Muscle layer of duodenum (tissue), 2 donors: ENCODE measurements around the gene NKX1-2.

ENCODE experiments used
- H3K27ac ChIP-seq: one replicate; pipeline ENCODE4 v1.7.0; 2013; ENCODE audit warnings: mild to moderate bottlenecking, low read length
- H3K27me3 ChIP-seq: one replicate; pipeline ENCODE4 v1.7.0; 2013; ENCODE audit warnings: low read depth, mild to moderate bottlenecking, control low read depth, low read length
- H3K36me3 ChIP-seq, 2 donors: one replicate each; pipeline ENCODE4 v1.7.0; 2013; ENCODE audit warnings: low read length in 2 of 2, control low read depth in 1 of 2, mild to moderate bottlenecking in 1 of 2; ENCODE audit not compliant: insufficient read depth in 2 of 2, control insufficient read depth in 1 of 2
- H3K4me1 ChIP-seq, 2 donors: one replicate each; pipeline ENCODE4 v1.7.0; 2013; ENCODE audit warnings: low read length in 2 of 2, mild to moderate bottlenecking in 2 of 2, control low read depth in 1 of 2, moderate library complexity in 1 of 2; ENCODE audit not compliant: insufficient read depth in 2 of 2, control insufficient read depth in 1 of 2
- H3K4me3 ChIP-seq, 2 donors: one replicate each; pipeline ENCODE4 v1.7.0; 2013; ENCODE audit warnings: low read length in 2 of 2, low read depth in 1 of 2, mild to moderate bottlenecking in 1 of 2
- H3K9me3 ChIP-seq, 2 donors: one replicate each; pipeline ENCODE4 v1.7.0; 2013; ENCODE audit warnings: low read length in 2 of 2, control low read depth in 1 of 2, mild to moderate bottlenecking in 1 of 2; ENCODE audit not compliant: control insufficient read depth in 1 of 2
- donor health status: healthy.

NKX1-2 gene

DNA sequence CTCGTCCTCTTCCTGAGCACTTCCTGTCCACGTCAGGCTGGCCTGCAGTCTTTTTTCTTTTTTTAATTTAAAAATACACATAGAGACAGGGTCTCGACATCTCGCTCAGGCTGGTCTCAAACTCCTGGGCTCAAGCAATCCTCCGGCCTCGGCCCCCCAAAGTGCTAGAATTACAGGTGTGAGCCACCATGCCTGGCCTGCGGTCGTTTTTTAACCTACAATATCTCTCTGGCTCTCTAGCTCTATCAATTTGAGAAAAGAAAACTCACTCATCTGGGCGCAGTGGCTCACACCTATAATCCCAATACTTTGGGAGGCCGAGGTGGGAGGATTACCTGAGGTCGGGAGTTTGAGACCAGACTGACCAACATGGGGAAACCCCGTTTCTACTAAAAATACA is 27.1 kb downstream of the NKX1-2 start:
- Histone ChIP-seq H3K9me3 (no peaks in the 10 kb centered on the region), H3K4me1 (peaks cover 0 to 6% of the 10 kb centered on the region in 2 donors), H3K27me3 (no peaks in the 10 kb centered on the region), H3K4me3 (no peak overlapping the region), H3K27ac (no peak overlapping the region), H3K36me3 (no peaks in the 10 kb centered on the region)

DNA sequence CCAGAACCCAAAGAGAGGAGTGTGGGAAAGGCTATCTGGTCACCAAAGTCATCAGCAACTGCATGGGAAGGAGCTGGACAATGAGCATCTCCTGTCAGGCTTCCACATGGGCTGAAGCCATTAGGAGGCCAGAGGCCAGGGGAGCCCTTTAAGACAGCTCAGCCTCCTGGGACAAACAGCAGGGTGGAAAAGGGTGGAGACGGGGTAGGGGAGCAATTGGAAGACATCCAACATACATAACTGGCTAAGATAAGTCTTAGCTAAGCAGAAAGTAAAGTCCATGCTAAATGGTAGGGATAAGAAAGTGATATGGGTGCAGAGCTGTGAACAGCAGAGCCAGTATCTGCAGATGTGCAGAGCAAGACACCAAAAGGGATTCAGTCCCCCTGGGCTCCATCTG is 29.6 kb downstream of the NKX1-2 start:
- Histone ChIP-seq H3K4me1 (peaks cover 0 to 23% of the 10 kb centered on the region in 2 donors), H3K4me3 (no peak overlapping the region), H3K27ac (peak overlapping the region; percentile 16), H3K27me3 (no peaks in the 10 kb centered on the region), H3K9me3 (no peaks in the 10 kb centered on the region), H3K36me3 (no peaks in the 10 kb centered on the region)

DNA sequence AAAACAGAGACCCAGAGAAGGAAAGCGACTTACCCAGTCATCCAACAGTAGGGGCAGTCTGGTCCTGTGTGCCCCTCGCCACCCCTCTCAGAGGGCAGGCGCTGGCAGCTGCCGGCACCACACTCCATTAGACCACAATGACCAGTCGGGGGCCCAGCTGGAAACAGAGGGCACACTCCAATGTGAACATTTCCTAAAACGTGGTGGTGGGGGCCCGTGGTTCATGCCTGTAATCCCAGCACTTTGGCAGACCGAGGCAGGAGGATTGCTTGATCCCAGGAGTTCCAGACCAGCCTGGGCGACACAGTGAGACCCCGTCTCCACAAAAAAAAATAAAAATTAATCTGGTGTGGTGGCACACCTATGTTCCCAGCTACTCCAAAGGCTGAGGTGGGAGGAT is 30.2 kb downstream of the NKX1-2 start:
- Histone ChIP-seq H3K4me3 (peak overlapping the region in 1 of 2 donors; percentile 39), H3K27ac (no peak overlapping the region), H3K27me3 (no peaks in the 10 kb centered on the region), H3K4me1 (peaks cover under 1 to 29% of the 10 kb centered on the region in 2 donors), H3K9me3 (no peaks in the 10 kb centered on the region), H3K36me3 (no peaks in the 10 kb centered on the region)

DNA sequence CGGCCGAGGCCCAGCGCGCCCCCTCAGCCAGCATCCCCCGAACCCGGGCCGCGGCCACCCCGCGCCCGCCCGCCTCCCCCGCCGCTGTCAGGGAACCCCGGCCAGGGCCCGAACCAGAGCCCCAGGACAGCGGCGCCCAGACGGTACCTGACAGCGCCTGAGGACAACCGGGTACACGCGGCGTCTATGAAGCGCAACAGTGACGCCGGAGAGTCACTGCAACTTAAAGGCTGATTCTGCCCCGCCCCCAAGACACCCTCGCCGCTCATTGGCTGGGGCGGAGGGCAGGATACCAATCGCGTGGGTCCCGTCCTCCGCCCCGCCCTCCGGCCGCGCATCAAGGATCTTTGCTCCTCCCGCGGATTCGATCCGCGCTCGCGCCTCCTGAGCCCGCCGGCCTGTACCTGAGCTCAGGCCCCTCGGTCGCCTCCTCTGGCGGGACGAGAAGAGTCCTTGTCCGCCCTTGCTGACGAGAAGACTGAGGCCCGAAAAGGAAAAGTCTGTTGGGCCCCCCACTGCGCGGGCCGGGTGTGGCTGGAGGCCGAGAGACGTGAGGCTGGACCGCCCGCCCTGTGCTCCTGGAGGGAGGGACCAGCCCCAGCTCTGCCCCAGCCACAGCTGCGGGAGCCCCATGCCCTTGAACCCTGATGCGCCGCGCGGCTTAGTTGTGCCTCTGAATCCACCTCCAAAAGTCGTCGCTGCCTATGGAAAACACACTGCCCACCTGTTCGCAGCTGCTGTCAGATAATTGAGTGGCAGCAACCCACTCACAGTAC is 30.9 kb downstream of the NKX1-2 start, which contains the start of gene OAT:
Gene OAT (minus strand): TSS at position 198 of the 776 bp plus-strand sequence. CDS start 6,752 bp downstream, outside the sequence.
- Histone ChIP-seq H3K9me3 (no peaks in the 10 kb centered on the region), H3K4me1 (peaks cover 7 to 37% of the 10 kb centered on the region in 2 donors), H3K27me3 (no peaks in the 10 kb centered on the region), H3K36me3 (no peaks in the 10 kb centered on the region), H3K4me3 (peak within 1 kb of the TSS; percentile 79 to 85), H3K27ac (peak within 1 kb of the TSS; percentile 40)

DNA sequence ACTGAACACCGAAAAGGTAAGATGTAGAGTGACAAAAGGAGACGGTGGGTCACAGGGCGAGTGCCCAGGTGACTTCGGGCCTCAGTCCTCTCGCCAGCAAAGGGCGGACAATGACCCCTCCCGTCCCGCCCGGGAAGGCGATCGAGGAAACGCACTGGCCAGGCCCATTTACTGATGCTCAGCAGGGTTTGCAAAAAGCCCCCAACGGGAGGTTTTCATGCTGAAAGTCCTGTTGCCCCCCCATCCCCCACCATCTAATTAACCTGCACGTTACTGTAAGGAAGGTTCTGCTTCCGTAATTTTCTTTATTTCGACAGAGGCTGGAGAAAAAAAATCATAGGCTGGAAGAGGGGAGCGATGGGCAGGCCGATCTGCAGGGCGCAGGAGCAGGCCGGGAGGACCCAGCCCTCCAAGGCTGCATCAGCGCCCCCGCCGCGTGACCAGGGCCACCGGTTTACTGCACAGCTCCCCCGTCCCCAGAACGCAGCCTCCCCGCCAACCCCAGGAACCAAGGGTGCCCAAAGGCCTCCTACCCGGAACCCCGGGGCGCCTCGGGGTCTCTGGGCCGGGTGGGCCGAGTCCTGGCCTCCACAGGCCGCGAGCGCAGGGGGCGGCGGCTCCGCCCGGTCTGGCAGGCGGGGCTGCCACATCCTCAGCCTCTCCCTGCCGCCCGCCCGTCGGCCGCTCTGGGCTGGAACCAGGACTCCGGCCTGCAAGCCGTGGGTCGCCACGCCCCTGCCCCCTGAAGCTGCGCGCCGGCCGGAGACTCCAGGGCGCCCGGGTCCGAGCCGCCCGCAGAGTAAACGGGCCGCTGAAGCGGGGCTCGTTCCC is 31.7 kb downstream of the NKX1-2 start:
- H3K27me3 ChIP-seq = no peaks in the 10 kb centered on the region
- H3K4me1 ChIP-seq = peaks cover 7 to 43% of the 10 kb centered on the region in 2 donors
- peak overlapping the region; percentile 79 to 85 for H3K4me3 ChIP-seq
- H3K9me3 ChIP-seq = no peaks in the 10 kb centered on the region
- peak overlapping the region; percentile 40 for H3K27ac ChIP-seq
- no peaks in the 10 kb centered on the region for H3K36me3 ChIP-seq

DNA sequence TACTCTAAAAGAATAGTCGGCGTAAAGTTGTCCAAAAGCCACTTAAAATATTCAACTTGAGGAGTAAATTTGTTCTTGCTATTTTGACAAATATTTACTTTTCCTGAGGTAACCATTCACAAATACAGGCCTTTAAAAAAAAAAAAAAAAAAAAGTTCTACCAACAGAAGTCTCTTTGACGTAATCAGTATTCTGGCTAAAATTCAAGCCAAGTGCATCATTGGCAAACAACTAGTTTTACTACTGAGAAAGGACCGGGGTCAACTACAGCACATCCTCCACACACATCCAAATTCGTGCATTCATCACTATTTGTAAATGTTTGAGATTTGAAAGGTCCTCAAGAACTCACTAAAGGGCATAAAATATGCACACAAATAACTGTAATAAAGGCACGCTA is 33.1 kb downstream of the NKX1-2 start:
- Histone ChIP-seq H3K27ac (no peak overlapping the region), H3K4me3 (peak overlapping the region in 1 of 2 donors; percentile 85), H3K9me3 (no peaks in the 10 kb centered on the region), H3K4me1 (peaks cover 7 to 46% of the 10 kb centered on the region in 2 donors), H3K27me3 (no peaks in the 10 kb centered on the region), H3K36me3 (no peaks in the 10 kb centered on the region)

DNA sequence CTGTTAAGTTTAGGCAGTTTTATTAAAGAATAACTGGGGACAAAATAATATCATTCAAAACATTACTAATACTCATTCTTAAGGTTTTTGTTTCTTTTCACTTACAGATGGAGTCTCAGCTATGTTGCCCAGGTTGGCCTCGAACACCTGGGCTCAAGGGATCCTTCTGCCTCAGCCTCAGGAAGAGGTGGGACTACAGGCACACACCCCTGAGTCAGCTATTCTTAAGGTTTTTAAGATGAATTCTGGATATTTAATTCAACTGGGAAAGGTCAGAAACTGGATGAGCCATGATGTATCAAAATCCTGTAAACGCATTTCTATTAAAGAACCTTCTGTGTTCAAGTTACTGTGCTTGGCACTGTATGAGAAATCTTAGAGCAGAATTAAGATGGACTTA is 34.6 kb downstream of the NKX1-2 start:
- Histone ChIP-seq H3K4me3 (no peak overlapping the region), H3K9me3 (no peaks in the 10 kb centered on the region), H3K4me1 (peaks cover 7 to 50% of the 10 kb centered on the region in 2 donors), H3K36me3 (peaks cover 0 to 10% of the 10 kb centered on the region in 2 donors), H3K27ac (no peak overlapping the region), H3K27me3 (no peaks in the 10 kb centered on the region)

DNA sequence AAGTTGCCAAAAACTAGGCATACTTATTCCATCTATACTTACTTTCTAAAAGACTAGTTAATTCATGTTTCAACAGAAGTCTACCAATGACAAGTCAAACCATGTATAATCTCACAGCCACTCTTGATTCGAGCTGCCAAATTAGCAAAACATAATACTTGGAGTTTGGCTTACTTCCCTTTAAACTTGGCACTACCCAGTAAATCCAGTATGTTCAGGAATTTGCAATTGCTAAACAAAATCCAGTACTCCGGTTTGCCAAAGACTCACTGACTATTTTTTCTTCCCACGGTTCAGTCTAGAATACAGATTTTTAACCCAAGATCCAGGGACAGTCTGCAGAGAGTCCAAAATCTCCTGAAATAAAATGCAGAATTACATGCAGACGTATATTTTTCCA is 35.8 kb downstream of the NKX1-2 start:
- H3K4me3 ChIP-seq = peak overlapping the region in 1 of 2 donors; percentile 5
- peaks cover 7 to 55% of the 10 kb centered on the region in 2 donors for H3K4me1 ChIP-seq
- no peaks in the 10 kb centered on the region for H3K9me3 ChIP-seq
- H3K27ac ChIP-seq = no peak overlapping the region
- H3K36me3 ChIP-seq = peaks cover 0 to 12% of the 10 kb centered on the region in 2 donors
- no peaks in the 10 kb centered on the region for H3K27me3 ChIP-seq

DNA sequence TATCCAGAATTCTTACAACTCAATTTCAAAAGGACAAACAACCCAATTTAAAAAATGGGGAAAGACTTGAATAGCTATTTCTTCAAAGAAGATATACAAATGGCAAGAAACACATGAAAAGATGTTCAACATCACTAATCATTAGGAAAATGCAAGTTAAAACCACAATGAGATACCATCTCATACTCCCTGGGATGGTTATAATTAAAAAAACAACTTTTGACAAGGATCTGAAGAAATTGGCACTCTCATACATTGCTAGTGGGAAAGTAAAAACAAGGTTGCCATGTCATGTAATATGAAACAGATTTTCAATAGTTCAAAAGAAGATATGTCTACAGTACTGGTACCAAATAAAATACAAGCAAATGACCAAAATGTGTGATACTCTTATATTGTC is 40.1 kb downstream of the NKX1-2 start:
- H3K4me1 ChIP-seq = peaks cover 7 to 28% of the 10 kb centered on the region in 2 donors
- no peak overlapping the region for H3K27ac ChIP-seq
- H3K4me3 ChIP-seq = no peak overlapping the region
- no peaks in the 10 kb centered on the region for H3K27me3 ChIP-seq
- no peaks in the 10 kb centered on the region for H3K9me3 ChIP-seq
- H3K36me3 ChIP-seq = peaks cover 24 to 36% of the 10 kb centered on the region in 2 donors

DNA sequence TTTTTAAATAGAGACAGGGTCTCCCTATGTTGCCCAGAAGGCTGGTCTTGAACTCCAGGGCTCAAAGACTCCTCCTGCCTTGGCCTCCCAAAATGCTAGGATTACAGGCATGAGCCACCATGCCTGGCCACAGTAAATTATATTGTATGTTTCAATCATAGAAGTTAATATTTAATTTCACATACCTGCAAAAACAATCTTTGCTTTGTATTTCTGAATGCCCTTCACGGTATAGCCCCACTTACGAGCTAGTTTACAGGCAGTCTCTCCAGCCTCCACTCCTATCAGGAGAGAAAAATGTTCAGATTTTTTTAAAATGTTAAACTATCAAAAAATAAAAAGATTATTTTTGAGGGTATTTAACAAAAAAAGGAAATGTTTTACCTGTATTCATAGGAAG is 41.5 kb downstream of the NKX1-2 start:
- H3K36me3 ChIP-seq = peaks cover 24 to 44% of the 10 kb centered on the region in 2 donors
- H3K27ac ChIP-seq = no peak overlapping the region
- no peaks in the 10 kb centered on the region for H3K27me3 ChIP-seq
- no peaks in the 10 kb centered on the region for H3K9me3 ChIP-seq
- no peak overlapping the region for H3K4me3 ChIP-seq
- peaks cover 0 to 19% of the 10 kb centered on the region in 2 donors for H3K4me1 ChIP-seq

DNA sequence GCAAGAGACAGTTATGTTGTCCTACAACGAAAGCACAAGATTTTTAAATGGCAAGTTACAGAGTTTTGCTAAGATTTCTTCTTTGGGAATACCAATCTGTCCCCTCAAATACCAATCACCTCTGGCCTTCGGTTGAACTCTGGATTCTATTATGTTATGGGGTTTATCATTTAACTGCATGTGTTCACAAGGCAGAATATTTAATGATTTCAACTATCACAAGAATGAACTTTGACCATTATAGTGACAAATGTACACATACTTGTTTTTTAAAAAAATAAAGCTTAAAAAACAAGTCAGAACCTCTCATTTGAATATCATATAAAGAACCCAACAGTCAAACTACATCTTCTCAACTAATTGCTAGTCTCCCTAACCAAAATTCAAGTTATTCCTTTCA is 42.4 kb downstream of the NKX1-2 start:
- peaks cover 32 to 53% of the 10 kb centered on the region in 2 donors for H3K36me3 ChIP-seq
- H3K27me3 ChIP-seq = no peaks in the 10 kb centered on the region
- no peak overlapping the region for H3K4me3 ChIP-seq
- no peak overlapping the region for H3K27ac ChIP-seq
- no peaks in the 10 kb centered on the region for H3K9me3 ChIP-seq
- peaks cover 0 to 22% of the 10 kb centered on the region in 2 donors for H3K4me1 ChIP-seq
